Inferior parietal cortex (tissue), 1 donor: Measurements from ENCODE around the gene ARAP3.
"Not testable (repeated sequence)": the region's sequence is repeated elsewhere in the genome, so short reads cannot be mapped to it uniquely, and the experiment has no call there.

Experiments
- DNase-seq: peaks from one replicate; pipeline ENCODE4 v3.0.0-alpha.2; 2016; ENCODE audit errors: extremely low spot score

The ARAP3 gene

DNA sequence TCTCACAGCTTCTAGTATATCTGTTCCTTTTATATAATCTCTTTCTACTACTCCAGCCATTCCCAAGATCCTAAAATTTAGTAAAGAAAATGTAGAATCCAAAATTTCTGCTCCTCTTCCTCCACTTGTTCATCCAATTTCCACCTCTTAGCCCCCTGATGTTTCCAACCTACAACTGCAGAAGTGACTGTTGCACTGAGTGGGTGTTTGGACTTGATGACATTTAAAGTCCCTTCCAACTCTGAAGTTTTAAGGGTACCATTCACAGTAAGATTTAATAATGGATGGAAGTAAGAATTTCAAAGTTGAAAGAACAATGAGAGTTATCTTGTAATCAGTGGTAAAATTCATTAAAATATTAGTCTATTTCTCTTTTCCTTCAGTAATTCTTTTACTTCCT, 68.7 kb downstream of the ARAP3 start:
- no peak for DNase-seq

DNA sequence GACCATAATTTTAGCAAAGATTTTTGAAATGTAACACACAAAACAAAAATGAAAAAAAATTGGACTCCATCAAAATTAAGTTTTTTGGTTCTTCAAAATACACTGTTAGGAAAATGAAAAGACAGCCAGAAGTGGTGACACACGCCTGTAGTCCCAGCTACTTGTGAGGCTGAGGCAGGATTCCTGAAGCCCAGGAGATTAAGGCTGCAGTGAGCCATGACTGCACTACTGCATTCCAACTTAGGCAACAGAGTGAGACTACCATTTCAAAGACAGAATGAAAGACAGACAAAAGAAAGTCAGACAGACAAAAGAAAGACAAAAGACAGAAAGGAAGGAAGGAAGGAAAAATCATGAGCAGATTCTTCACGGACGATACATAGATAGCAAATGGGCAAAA, 70.7 kb downstream of the ARAP3 start:
- no peak for DNase-seq

DNA sequence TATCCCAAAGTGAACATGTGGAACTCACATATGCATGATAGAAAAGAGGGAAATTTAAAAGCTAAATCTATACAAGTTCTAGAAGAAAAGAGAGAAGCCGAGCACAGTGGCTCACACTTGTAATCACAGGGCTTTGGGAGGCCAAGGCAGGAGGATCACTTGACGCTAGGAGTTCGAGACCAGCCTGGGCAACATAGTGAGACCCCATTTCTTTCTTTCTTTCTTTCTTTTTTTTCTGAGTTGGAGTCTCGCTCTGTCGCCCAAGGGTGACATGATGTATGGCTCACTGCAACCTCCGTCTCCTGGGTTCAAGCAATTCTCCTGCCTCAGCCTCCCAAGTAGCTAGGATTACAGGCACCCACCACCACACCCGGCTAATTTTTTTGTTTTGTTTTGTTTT, 72.1 kb downstream of the ARAP3 start:
- not testable (repeated sequence) for DNase-seq

- DNase-seq = no peak
Measured at GRCh38 chr5:141609044-141609443, 73.0 kb downstream of the ARAP3 start.

DNA sequence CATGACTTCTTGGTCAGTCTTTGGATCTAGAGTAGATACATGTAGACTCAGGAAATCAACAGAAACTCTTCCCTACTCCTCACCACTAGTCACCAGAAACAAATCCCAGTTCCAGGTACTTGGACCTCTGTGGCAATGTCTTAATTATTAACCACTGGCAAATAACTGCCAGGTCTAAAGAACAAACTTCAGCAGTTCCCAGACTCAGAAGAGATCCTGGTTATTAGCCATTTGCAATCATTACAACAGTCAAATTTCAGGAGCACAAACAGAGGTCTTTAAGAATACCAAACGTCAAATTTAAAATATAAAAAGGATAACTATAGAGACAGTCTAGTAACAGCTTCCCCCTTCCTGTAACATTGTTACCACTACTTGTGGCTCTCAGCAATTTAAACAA, 73.5 kb downstream of the ARAP3 start:
- no peak for DNase-seq

GRCh38 chr5:141608046-141608445, 74.0 kb downstream of the ARAP3 start:
- no peak for DNase-seq

DNA sequence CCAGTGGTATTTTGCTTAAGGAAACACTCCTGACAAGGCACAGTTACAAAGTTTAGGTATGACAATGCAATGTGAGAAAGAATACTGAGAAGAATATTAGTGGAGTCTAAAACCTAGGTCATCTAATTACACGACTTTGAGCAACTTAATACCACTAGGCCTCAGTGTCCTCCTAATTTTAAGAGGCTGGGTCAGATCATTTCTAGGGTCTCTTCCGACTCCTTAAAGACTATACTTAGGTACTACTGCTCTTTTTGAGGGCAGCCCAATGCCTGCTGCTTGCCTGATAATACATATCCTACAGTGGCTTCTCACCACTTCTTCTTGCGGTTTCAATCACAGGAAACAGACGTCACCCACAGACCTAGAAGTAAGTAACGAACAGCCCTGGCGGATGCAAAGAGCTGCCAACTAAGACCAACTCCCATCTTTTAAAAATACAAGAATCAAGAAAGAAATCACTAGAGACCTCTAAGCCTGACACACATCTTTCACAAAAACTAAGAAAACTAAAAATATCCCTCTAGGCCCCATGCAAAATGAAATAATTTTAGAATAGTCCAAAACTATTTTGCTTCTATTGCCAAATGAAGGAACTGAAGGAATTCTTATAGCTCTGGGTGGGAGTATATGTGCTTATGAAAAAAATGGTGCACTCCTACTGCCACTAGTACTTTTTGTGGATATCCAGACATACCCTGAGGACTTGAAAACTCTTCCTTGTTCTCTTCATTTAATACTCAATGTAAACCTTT, 76.3 kb downstream of the ARAP3 start:
- DNase-seq = peak; percentile 59

DNA sequence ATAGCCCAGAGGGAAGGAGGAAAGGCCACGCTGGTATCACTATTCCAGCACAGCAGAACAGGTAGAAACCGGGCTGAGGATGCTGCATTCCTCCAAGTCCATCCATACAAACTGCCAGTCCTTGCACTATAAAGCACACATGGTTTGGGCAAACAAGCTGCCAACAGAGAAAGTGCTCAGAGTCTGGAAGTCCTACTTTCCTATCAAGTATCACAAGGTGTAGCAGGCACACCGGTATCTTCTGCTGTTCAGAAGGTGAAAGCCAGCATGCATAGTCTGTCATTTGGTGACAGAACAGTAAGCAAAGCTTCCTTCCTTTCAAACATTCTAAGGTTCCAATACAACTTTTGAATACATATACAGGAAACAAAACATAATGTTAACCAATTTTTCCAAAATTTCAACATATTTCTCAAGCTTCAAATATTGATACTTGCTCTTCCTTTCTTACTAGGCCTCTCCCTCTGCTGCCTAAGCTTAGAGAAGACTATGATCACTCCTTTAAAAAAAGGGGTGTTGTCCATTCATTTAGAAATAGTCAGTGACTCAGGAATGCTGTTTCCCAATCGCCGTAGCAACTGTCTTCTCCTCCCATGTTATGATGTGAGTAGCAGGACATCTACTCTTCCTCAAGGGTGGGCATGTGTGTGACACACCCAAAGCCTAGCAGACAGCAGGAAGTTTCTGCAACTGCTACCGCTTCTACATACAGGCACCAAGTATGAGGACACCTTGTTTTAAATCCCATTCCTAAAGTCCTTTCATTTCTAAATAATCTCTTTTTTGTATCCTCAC, 77.9 kb downstream of the ARAP3 start:
- DNase-seq = no peak
